ENCODE data around the gene CPNE5. TPM values are rescaled to one million over a fixed set of nuclear protein-coding genes. Genes with fewer than 3 reads are reported as not detected.

The CPNE5 gene
- total and polyA plus RNA-seq, 9 of the 15 experiments (the other 6 are each of a cell fraction or from before 2014, with no cell fraction given), result 0.14 to 1.0 (median 0.46) TPM; not detected in 2

DNA sequence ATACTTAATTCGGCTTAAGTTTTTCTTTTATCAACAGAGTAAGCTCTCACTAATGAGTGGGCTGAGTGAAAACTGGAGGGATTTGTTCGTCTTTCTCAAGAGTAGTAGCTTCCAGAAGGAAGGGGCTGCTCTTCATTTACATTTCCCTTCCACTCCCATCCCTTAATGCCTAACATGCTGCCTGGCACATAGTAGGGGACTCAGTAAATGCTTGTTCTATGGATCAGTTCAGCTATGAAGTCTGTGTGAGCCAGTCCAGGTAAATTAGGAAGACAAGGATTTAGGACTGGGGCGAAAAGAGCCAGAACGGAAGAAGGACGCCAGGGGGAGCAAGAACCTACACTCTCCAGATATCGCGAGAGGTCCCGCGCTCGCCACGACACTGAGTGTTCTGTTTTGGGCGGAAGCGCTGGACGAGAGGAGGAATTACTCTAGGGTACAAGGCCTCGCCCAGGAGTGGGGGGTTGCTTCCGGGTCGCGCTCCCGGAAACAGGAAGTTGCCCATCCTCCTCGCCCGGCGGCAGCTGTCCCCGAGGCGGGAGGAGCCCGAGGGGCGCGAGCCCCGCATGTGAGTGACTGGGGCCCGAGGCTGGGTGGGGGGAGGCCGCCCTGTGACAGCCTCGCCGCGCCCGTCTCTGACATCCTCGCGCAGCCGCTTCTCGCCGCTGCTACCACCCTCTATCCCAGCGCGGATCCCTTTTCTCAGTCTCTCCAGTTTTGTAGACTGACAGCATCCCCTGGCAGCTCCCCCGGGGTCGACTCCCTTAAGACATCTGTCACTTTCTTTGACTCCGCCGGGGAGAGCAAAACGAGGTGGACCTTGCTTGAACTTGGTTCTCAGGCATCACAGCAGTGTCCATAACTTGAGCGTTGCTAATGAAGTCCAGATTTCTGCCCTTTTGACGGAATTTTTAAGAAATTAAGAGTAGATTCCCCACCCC lies 46.5 kb upstream of the CPNE5 start, which contains the start of gene C6orf89 (continued):
- no peak; the same call in 1 of the 2 replicates for TF ChIP-seq PML (IDR thresholded peaks at IDR 0.05; ENCODE audit: low read length)
- no peak for TF ChIP-seq ZNF133 (CRISPR knock-in tag; IDR thresholded peaks at IDR 0.05)
- TF ChIP-seq SMARCB1 (IDR thresholded peaks at IDR 0.05; ENCODE audit: insufficient read length, low read depth), result no peak
- no peak for TF ChIP-seq ZNF124 (CRISPR knock-in tag; IDR thresholded peaks at IDR 0.05)
- no peak for TF ChIP-seq NFE2L1 (tag; IDR thresholded peaks at IDR 0.05; ENCODE audit: borderline replicate concordance, low read depth)
- no peak for TF ChIP-seq ZNF316 (IDR thresholded peaks at IDR 0.05)
- no peak for TF ChIP-seq TARDBP (IDR thresholded peaks at IDR 0.05)
- 0 out of 2 replicates have a peak, but pooled peaks have one; percentile 64 for TF ChIP-seq HMGXB4 (CRISPR knock-in tag; IDR thresholded peaks at IDR 0.05)
- TF ChIP-seq, protein P1, sequence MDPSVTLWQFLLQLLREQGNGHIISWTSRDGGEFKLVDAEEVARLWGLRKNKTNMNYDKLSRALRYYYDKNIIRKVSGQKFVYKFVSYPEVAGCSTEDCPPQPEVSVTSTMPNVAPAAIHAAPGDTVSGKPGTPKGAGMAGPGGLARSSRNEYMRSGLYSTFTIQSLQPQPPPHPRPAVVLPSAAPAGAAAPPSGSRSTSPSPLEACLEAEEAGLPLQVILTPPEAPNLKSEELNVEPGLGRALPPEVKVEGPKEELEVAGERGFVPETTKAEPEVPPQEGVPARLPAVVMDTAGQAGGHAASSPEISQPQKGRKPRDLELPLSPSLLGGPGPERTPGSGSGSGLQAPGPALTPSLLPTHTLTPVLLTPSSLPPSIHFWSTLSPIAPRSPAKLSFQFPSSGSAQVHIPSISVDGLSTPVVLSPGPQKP (CRISPR knock-in tag; IDR thresholded peaks at IDR 0.05), result no peak
- peak; percentile 44; the same call in 1 of the 2 replicates for TF ChIP-seq TOE1 (IDR thresholded peaks at IDR 0.05; ENCODE audit: borderline replicate concordance)
- no peak for TF ChIP-seq TOE1 (CRISPR knock-in tag; IDR thresholded peaks at IDR 0.05; ENCODE audit: borderline replicate concordance, low read depth)
- no peak for TF ChIP-seq ZFPM2 (CRISPR knock-in tag; IDR thresholded peaks at IDR 0.05)
- no peak; the same call in 1 of the 2 replicates for TF ChIP-seq ZBTB43 (CRISPR knock-in tag; IDR thresholded peaks at IDR 0.05)
- TF ChIP-seq MIER1 (IDR thresholded peaks at IDR 0.05; ENCODE audit: low read depth), result no peak
- TF ChIP-seq RFX1 (IDR thresholded peaks at IDR 0.05), result no peak
- no peak for TF ChIP-seq STAG1 (CRISPR knock-in tag; IDR thresholded peaks at IDR 0.05; ENCODE audit: borderline replicate concordance)
- peak; percentile 99 for TF ChIP-seq NR2C1 (IDR thresholded peaks at IDR 0.05)
- TF ChIP-seq NR2C1 (tag; IDR thresholded peaks at IDR 0.05), result peak; percentile 100
- TF ChIP-seq MNT (conservative IDR thresholded peaks at IDR 0.05), result peak; percentile 90 to 98
- TF ChIP-seq NKRF (IDR thresholded peaks at IDR 0.05; ENCODE audit: borderline replicate concordance), result peak; percentile 98
- TF ChIP-seq IRF2 (CRISPR knock-in tag; IDR thresholded peaks at IDR 0.05), result no peak
